Measurements from ENCODE around the gene GTF3C1. TPM values are rescaled to one million over a fixed set of nuclear protein-coding genes. Genes with fewer than 3 reads are reported as not detected.
A peak's percentile ranks its signal among the peaks of the same experiment; 100 is the strongest.

Gene GTF3C1
- total and polyA plus RNA-seq, 4 donors: 33.5 to 84.0 (median 67.5) TPM

GRCh38 chr16:27474041-27474440 lies 75.7 kb downstream of the GTF3C1 start:
- Histone ChIP-seq H3K9me3 (ENCODE audit: control insufficient read depth in 4 of 4, insufficient read depth in 3 of 4, low read length in 3 of 4) (no peaks in the 10 kb centered on the region), H3K27me3 (ENCODE audit: control insufficient read depth in 3 of 3, insufficient read depth in 3 of 3, low read length in 2 of 3) (no peaks in the 10 kb centered on the region), H3K27ac (ENCODE audit: low read depth in 1 of 2, low read length in 1 of 2) (no peak overlapping the region), H3K4me3 (no peak overlapping the region), H3K4me1 (ENCODE audit: control insufficient read depth in 5 of 5, insufficient read depth in 5 of 5, low read length in 5 of 5) (peaks cover 0 to 4% (median 0%) of the 10 kb centered on the region in 5 donors), H3K36me3 (ENCODE audit: control insufficient read depth in 4 of 4, insufficient read depth in 4 of 4, low read length in 4 of 4) (peaks cover 39 to 72% (median 56%) of the 10 kb centered on the region in 4 donors), H3K9ac (ENCODE audit: insufficient read depth in 1 of 2, low read length in 2 of 2) (no peak overlapping the region)
- TF ChIP-seq CTCF (IDR thresholded peaks at IDR 0.05; ENCODE audit: control extremely low read depth, extremely low read depth): no peak
- ATAC-seq (ENCODE audit: insufficient read depth, low FRiP score): no peak
- no peak for DNase-seq
- 95 to 99% methylated on average over 9 of the region's 9 CpGs for WGBS, 2 donors

- TF ChIP-seq CTCF (IDR thresholded peaks at IDR 0.05; ENCODE audit: control extremely low read depth, extremely low read depth): no peak
- Histone ChIP-seq H3K27ac (ENCODE audit: low read depth in 1 of 2, low read length in 1 of 2) (peak overlapping the region in 1 of 2 donors; percentile 1), H3K4me1 (ENCODE audit: control insufficient read depth in 5 of 5, insufficient read depth in 5 of 5, low read length in 5 of 5) (peaks cover 0 to 4% (median 0%) of the 10 kb centered on the region in 5 donors), H3K9me3 (ENCODE audit: control insufficient read depth in 4 of 4, insufficient read depth in 3 of 4, low read length in 3 of 4) (no peaks in the 10 kb centered on the region), H3K9ac (ENCODE audit: insufficient read depth in 1 of 2, low read length in 2 of 2) (no peak overlapping the region), H3K4me3 (no peak overlapping the region), H3K36me3 (ENCODE audit: control insufficient read depth in 4 of 4, insufficient read depth in 4 of 4, low read length in 4 of 4) (peaks cover 41 to 75% (median 56%) of the 10 kb centered on the region in 4 donors), H3K27me3 (ENCODE audit: control insufficient read depth in 3 of 3, insufficient read depth in 3 of 3, low read length in 2 of 3) (no peaks in the 10 kb centered on the region)
- ATAC-seq (ENCODE audit: insufficient read depth, low FRiP score) (no peak), DNase-seq (no peak)
- 98% methylated on average over 9 of the region's 9 CpGs for WGBS, 2 donors
Observed at GRCh38 chr16:27473101-27473900, 76.4 kb downstream of the GTF3C1 start.

GRCh38 chr16:27472091-27473020 lies 77.4 kb downstream of the GTF3C1 start:
- Histone ChIP-seq H3K36me3 (ENCODE audit: control insufficient read depth in 4 of 4, insufficient read depth in 4 of 4, low read length in 4 of 4) (peaks cover 42 to 70% (median 58%) of the 10 kb centered on the region in 4 donors), H3K27ac (ENCODE audit: low read depth in 1 of 2, low read length in 1 of 2) (no peak overlapping the region), H3K9ac (ENCODE audit: insufficient read depth in 1 of 2, low read length in 2 of 2) (no peak overlapping the region)

More at GRCh38 chr16:27472091-27473020, 77.4 kb downstream of the GTF3C1 start:
- Histone ChIP-seq H3K4me3 (no peak overlapping the region), H3K4me1 (ENCODE audit: control insufficient read depth in 5 of 5, insufficient read depth in 5 of 5, low read length in 5 of 5) (peaks cover 0 to 4% (median 0%) of the 10 kb centered on the region in 5 donors), H3K27me3 (ENCODE audit: control insufficient read depth in 3 of 3, insufficient read depth in 3 of 3, low read length in 2 of 3) (no peaks in the 10 kb centered on the region), H3K9me3 (ENCODE audit: control insufficient read depth in 4 of 4, insufficient read depth in 3 of 4, low read length in 3 of 4) (no peaks in the 10 kb centered on the region)
- DNase-seq: no peak
- no peak for ATAC-seq (ENCODE audit: insufficient read depth, low FRiP score)
- no peak for TF ChIP-seq CTCF (IDR thresholded peaks at IDR 0.05; ENCODE audit: control extremely low read depth, extremely low read depth)
- 97 to 98% methylated on average over 15 of the region's 15 CpGs for WGBS, 2 donors

Data from lung (tissue), 12 donors.